Activated T-cell treated with anti-CD3 and anti-CD28 coated beads, Interleukin-2, amount 50 U/mL, for 72 hours (primary cell): Measurements from ENCODE around the gene EME2. TPM values are rescaled to one million over a fixed set of nuclear protein-coding genes. Genes with fewer than 3 reads are reported as not detected.
A peak's percentile ranks its signal among the peaks of the same experiment; 100 is the strongest.
"Not testable (repeated sequence)": the region's sequence is repeated elsewhere in the genome, so short reads cannot be mapped to it uniquely, and the experiment has no call there.

ENCODE experiments used
- ATAC-seq, 2 donors: fragments of 150-1000 bp; cut with Tn5 transposase; replicated peaks in 1 of 2; 2 replicates each; pipeline ENCODE4 v1.10.0; 2021; ENCODE audit warnings: moderate library complexity in 2 of 2, mild to moderate bottlenecking in 1 of 2
- DNase-seq, 2 donors: peaks; one replicate each; pipeline ENCODE4 v3.0.0; 2021 to 2022; ENCODE audit warnings: mixed read lengths in 1 of 2
- H3K27ac Mint-ChIP-seq: one replicate; pipeline ENCODE4 v1.8.0; 2022; ENCODE audit warnings: mild to moderate bottlenecking, moderate library complexity, mixed read lengths
- H3K27me3 Mint-ChIP-seq: one replicate; pipeline ENCODE4 v1.8.0; 2022; ENCODE audit warnings: low read depth, mixed read lengths
- H3K36me3 Mint-ChIP-seq, 2 donors: one replicate each; pipeline ENCODE4 v1.8.0; 2022; ENCODE audit warnings: mixed read lengths in 2 of 2, mild to moderate bottlenecking in 1 of 2; ENCODE audit not compliant: insufficient read depth in 2 of 2
- H3K4me1 Mint-ChIP-seq: one replicate; pipeline ENCODE4 v1.8.0; 2022; ENCODE audit warnings: low read depth, mixed read lengths
- H3K4me3 Mint-ChIP-seq, 2 donors: one replicate each; pipeline ENCODE4 v1.8.0; 2022; ENCODE audit warnings: mild to moderate bottlenecking in 2 of 2, mixed read lengths in 2 of 2, moderate library complexity in 2 of 2
- H3K9me3 Mint-ChIP-seq, 2 donors: one replicate each; pipeline ENCODE4 v1.8.0; 2022; ENCODE audit warnings: mixed read lengths in 2 of 2
- total RNA-seq, 2 donors: library from RNA; stranded (reverse); gene quantifications; one replicate each; pipeline ENCODE4 v1.2.3, GENCODE V29; 2022

EME2 gene, protein sequence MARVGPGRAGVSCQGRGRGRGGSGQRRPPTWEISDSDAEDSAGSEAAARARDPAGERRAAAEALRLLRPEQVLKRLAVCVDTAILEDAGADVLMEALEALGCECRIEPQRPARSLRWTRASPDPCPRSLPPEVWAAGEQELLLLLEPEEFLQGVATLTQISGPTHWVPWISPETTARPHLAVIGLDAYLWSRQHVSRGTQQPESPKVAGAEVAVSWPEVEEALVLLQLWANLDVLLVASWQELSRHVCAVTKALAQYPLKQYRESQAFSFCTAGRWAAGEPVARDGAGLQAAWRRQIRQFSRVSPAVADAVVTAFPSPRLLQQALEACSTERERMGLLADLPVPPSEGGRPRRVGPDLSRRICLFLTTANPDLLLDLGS
- total RNA-seq: 10 to 100 TPM; 14.4 to 18.6 TPM

GRCh38 chr16:1772362-1772907, at the start of gene EME2:
Gene EME2 (plus strand): TSS chr16:1772810. CDS start chr16:1773228, 418 bp downstream.
- H3K4me1 Mint-ChIP-seq: peaks cover 14% of the 10 kb centered on the region
- H3K36me3 Mint-ChIP-seq: peaks cover 4 to 9% of the 10 kb centered on the region in 2 donors
- peak; percentile 61 to 78 for DNase-seq
- ATAC-seq: peak; percentile 23 to 48
- H3K9me3 Mint-ChIP-seq: no peaks in the 10 kb centered on the region
- H3K4me3 Mint-ChIP-seq: peak within 1 kb of the TSS; percentile 95 to 100
- H3K27ac Mint-ChIP-seq: peak within 1 kb of the TSS; percentile 95
- H3K27me3 Mint-ChIP-seq: no peaks in the 10 kb centered on the region

DNA sequence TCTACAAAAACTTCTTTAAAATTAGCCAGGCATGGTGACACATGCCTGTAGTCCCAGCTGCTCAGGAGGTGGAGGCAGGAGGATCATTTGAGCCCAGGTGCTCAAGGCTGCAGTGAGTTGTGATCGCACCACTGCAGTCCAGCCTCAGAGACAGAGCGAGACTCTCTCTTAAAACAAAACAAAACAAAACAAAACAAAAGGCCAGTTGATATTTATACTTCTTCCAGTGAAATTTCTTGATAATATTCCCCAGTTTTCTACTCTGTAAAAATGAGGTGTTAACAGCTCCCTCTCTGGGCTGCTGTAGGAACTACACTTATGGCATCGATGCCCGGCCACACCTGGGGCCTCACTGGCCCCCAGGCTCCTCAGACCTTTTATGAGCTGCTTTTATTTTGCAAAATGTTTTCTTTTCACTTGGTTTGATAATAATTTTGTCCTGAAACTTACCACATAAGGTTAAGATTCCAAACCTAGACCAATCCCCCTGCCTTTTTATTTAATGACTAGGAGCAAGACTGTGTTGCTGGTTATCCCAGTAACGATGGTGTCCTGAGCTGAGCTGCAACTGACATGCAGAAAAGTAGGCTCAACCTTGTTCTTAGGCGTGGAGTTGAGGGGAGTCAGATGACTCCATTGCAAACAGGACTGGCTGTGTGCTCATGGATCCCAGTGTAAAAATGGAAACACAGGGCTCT, 49.0 kb upstream of the EME2 start:
- Mint-ChIP-seq H3K36me3 (peaks cover 0 to 5% of the 10 kb centered on the region in 2 donors), H3K4me1 (peaks cover 37% of the 10 kb centered on the region), H3K9me3 (no peaks in the 10 kb centered on the region), H3K27ac (peak overlapping the region; percentile 28), H3K4me3 (peak overlapping the region in 1 of 2 donors; percentile 10), H3K27me3 (no peaks in the 10 kb centered on the region)
- DNase-seq: peak; percentile 50 to 51
- peak in 1 of 2 donors; percentile 34 for ATAC-seq

DNA sequence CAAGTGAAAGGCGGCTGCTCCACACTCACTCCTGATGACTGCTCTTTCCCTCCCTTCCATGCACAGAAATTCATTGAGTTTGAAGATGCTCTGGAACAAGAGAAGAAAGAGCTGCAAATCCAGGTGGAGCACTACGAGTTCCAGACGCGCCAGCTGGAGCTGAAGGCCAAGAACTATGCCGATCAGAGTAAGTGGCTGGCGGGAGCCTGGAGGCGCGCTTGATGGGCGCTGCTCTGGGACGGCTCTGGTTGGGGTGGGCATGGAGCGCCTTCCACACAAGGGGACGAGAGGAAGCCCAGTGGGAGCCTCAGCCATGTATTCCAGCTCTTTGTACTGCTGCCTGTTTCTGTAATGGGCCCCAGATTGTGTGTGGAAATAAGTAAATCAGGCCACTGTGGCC, 48.1 kb upstream of the EME2 start:
- ATAC-seq (no peak), DNase-seq (no peak)
- Mint-ChIP-seq H3K27ac (no peak overlapping the region), H3K4me1 (peaks cover 28% of the 10 kb centered on the region), H3K36me3 (peaks cover 3 to 5% of the 10 kb centered on the region in 2 donors), H3K27me3 (no peaks in the 10 kb centered on the region), H3K9me3 (no peaks in the 10 kb centered on the region), H3K4me3 (no peak overlapping the region)

DNA sequence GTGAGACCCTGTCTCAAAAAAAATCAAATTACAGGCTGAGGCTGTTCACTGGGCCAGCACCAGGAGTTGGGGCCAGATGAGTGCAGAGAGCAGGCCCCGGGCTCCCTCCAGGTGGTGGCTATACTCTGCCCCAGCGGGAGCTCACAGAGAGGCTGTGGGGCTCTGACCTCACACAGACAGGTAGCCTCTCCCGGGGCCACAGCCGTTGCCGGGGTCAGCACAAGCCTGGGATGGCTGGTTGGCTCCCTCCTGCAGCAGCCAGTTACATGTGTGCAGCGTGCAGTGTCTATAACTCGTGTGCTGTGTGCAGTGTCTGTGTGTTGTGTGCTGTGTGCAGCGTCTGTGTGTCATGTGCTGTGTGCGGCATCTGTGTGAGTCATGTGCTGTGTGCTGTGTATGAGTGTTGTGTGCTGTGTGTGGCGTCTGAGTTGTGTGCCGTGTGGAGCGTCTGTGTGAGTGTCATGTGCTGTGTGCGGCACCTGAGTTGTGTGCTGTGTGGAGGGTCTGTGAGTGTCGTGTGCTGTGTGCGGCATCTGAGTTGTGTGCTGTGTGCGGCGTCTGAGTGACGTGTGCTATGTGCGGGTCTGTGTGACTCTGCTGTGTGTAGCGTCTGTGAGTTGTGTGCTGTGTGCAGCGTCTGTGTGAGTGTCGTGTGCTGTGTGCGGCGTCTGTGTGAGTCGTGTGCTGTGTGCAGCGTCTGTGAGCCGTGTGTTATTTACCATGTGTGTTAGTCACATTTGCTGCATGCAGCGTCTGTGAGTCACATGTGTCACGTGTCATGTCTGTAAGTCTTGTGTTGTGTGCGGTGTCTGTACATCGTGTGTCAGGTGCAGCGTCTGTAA, 45.7 kb upstream of the EME2 start:
- DNase-seq (no peak), ATAC-seq (no peak)
- Mint-ChIP-seq H3K36me3 (peaks cover 5% of the 10 kb centered on the region in 2 donors), H3K27me3 (no peaks in the 10 kb centered on the region), H3K27ac (peak overlapping the region; percentile 21), H3K4me1 (peaks cover 20% of the 10 kb centered on the region), H3K4me3 (no peak overlapping the region), H3K9me3 (no peaks in the 10 kb centered on the region)

GRCh38 chr16:1727651-1728624, 44.7 kb upstream of the EME2 start:
- Mint-ChIP-seq H3K36me3 (peaks cover 5% of the 10 kb centered on the region in 2 donors), H3K27me3 (no peaks in the 10 kb centered on the region), H3K4me1 (peaks cover 10% of the 10 kb centered on the region), H3K4me3 (no peak overlapping the region), H3K9me3 (no peaks in the 10 kb centered on the region), H3K27ac (no peak overlapping the region)
- ATAC-seq (no peak), DNase-seq (no peak)

DNA sequence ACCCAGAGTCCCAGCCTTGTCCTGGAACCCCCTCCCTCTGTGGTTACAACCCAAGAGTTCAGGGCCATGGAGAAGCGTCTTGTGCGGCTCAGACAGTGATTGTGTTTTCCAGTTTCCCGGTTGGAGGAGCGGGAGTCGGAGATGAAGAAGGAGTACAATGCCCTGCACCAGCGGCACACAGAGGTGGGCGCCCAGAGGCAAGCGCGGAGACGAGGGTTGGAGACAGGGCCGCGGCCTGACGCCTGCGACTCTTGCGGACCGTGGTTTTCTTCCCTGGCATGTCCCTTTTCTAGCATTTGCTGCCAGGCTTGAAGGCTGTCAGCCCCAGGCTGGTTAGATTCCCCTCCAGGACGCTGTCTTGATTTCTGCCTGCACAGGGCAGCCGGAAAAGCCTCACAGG, 43.6 kb upstream of the EME2 start:
- H3K4me3 Mint-ChIP-seq: no peak overlapping the region
- no peaks in the 10 kb centered on the region for H3K27me3 Mint-ChIP-seq
- no peaks in the 10 kb centered on the region for H3K4me1 Mint-ChIP-seq
- no peak overlapping the region for H3K27ac Mint-ChIP-seq
- ATAC-seq: no peak
- DNase-seq: no peak
- H3K9me3 Mint-ChIP-seq: no peaks in the 10 kb centered on the region
- H3K36me3 Mint-ChIP-seq: peaks cover 5% of the 10 kb centered on the region in 2 donors

DNA sequence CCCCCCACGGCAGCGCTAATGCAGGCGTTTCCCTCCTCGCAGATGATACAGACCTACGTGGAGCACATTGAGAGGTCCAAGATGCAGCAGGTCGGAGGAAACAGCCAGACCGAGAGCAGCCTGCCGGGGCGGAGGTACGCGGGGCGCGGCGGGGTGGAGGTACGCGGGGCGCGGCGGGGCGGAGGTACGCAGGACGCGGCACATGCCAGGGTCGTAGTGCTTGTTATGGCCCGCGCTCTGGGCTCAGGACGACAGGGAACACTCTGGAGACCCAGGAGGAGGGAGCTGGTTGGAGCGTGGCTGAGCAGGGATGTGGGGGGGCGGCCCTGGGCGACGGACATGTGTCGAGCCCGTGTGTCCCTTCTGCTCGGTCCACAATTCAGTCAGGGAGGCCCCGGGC, 43.2 kb upstream of the EME2 start:
- no peaks in the 10 kb centered on the region for H3K9me3 Mint-ChIP-seq

DNA sequence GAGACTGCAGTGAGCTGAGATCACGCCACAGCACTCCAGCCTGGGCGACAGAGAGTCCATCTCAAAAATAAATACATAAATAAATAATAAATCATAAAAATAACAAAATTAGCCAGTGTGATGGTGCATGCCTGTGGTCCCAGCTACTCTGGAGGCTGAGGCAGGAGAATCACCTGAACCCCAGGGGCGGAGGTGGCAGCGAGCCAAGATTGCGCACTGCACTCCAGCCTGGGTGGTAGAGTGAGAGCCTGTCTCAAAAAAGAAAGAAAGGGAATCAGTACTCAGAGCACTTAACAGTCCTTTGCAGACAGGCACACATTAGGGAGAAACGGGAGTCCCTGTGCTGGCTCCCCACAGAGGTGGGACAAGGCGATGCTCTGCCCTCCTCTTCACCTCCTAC, 41.5 kb upstream of the EME2 start:
- Mint-ChIP-seq H3K9me3 (no peaks in the 10 kb centered on the region), H3K27ac (no peak overlapping the region), H3K36me3 (peaks cover 5% of the 10 kb centered on the region in 2 donors), H3K4me3 (no peak overlapping the region), H3K27me3 (no peaks in the 10 kb centered on the region), H3K4me1 (no peaks in the 10 kb centered on the region)
- DNase-seq (no peak), ATAC-seq (no peak)

More for the DNA sequence above, 43.2 kb upstream of the EME2 start:
- DNase-seq: no peak
- ATAC-seq: no peak
- Mint-ChIP-seq H3K4me1 (no peaks in the 10 kb centered on the region), H3K27ac (no peak overlapping the region), H3K27me3 (no peaks in the 10 kb centered on the region), H3K4me3 (no peak overlapping the region), H3K36me3 (peaks cover 5% of the 10 kb centered on the region in 2 donors)

DNA sequence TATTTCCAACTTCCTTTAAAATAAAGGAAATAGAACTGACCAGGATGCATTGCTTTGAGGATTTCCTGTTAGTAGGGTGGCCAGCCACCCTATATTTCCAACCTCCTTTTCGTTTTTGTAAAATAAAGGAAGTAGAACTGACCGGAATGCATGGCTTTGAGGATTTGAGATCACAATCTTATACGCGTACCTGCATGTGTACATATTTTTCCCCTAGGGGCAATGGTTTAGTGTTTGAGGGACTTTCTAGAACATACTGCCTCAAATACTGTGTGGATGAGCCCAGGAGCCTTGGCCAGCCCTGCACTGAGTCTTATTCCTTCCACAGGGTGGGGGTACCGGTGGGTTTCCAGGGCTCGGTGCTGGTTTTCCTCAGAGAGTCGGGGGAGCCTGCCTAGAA, 41.0 kb upstream of the EME2 start:
- Mint-ChIP-seq H3K36me3 (peaks cover 5% of the 10 kb centered on the region in 2 donors), H3K4me3 (no peak overlapping the region), H3K9me3 (no peaks in the 10 kb centered on the region), H3K4me1 (no peaks in the 10 kb centered on the region), H3K27me3 (no peaks in the 10 kb centered on the region), H3K27ac (no peak overlapping the region)
- no peak for ATAC-seq
- no peak for DNase-seq

- no peaks in the 10 kb centered on the region for H3K9me3 Mint-ChIP-seq
- no peaks in the 10 kb centered on the region for H3K27me3 Mint-ChIP-seq
- peaks cover 3 to 5% of the 10 kb centered on the region in 2 donors for H3K36me3 Mint-ChIP-seq
- H3K27ac Mint-ChIP-seq: no peak overlapping the region
- no peak for ATAC-seq
- H3K4me3 Mint-ChIP-seq: no peak overlapping the region
- no peak for DNase-seq
- no peaks in the 10 kb centered on the region for H3K4me1 Mint-ChIP-seq
These were observed 40.5 kb upstream of the EME2 start for GRCh38 chr16:1732071-1732470.

DNA sequence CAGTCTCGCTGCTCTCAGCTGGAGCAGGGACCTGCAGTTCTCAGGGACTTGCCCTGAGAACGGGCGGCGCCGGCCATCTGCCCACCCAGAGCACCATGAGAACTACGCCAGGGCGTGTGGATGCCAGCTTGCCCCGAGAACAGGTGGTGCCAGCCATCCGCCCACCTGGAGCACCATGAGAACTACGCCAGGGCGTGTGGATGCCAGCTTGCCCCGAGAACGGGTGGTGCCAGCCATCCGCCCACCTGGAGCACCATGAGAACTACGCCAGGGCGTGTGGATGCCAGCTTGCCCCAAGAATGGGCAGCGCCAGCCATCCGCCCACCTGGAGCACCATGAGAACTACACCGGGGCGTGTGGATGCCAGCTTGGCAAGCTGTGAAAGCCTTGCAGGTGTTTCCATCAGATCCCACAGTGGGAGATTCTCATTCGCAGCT, 40.0 kb upstream of the EME2 start:
- not testable (repeated sequence) for H3K27me3 Mint-ChIP-seq, DNase-seq, H3K9me3 Mint-ChIP-seq, ATAC-seq, H3K4me3 Mint-ChIP-seq, H3K36me3 Mint-ChIP-seq, H3K27ac Mint-ChIP-seq, H3K4me1 Mint-ChIP-seq

- no peak overlapping the region for H3K4me3 Mint-ChIP-seq
- no peaks in the 10 kb centered on the region for H3K4me1 Mint-ChIP-seq
- no peaks in the 10 kb centered on the region for H3K9me3 Mint-ChIP-seq
- ATAC-seq (no peak), DNase-seq (no peak)
- H3K27ac Mint-ChIP-seq: no peak overlapping the region
- H3K27me3 Mint-ChIP-seq: no peaks in the 10 kb centered on the region
- H3K36me3 Mint-ChIP-seq: peaks cover 0 to 1% of the 10 kb centered on the region in 2 donors
These were observed 38.5 kb upstream of the EME2 start for GRCh38 chr16:1734123-1734522.
